HG03354 (cell line): Measurements from ENCODE around the gene ATP10A.

ENCODE experiments used
- ATAC-seq: cut with Tn5 transposase; IDR thresholded peaks from one replicate; pipeline ENCODE4 v1.9.1; 2021; ENCODE audit warnings: mild to moderate bottlenecking; ENCODE audit not compliant: unreplicated experiment, poor library complexity, severe bottlenecking

Gene ATP10A

DNA sequence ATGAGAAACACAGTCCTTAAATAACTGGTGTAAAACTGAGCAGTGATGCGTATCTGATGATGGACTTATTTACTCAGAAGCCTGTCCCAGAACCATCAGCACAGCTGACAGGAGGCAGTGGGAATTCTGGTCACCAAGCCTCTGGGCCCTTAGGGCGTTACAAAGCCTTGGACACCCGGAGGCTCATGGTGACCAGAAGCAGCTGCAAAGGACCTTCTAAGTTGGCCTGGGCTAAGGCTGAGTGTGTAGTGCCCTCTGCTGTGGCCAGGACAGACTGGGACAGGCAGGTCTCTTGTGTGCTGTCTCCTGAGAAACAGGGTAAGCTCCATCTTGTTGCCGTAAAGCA lies 168.9 kb downstream of the ATP10A start:
- ATAC-seq = no peak

DNA sequence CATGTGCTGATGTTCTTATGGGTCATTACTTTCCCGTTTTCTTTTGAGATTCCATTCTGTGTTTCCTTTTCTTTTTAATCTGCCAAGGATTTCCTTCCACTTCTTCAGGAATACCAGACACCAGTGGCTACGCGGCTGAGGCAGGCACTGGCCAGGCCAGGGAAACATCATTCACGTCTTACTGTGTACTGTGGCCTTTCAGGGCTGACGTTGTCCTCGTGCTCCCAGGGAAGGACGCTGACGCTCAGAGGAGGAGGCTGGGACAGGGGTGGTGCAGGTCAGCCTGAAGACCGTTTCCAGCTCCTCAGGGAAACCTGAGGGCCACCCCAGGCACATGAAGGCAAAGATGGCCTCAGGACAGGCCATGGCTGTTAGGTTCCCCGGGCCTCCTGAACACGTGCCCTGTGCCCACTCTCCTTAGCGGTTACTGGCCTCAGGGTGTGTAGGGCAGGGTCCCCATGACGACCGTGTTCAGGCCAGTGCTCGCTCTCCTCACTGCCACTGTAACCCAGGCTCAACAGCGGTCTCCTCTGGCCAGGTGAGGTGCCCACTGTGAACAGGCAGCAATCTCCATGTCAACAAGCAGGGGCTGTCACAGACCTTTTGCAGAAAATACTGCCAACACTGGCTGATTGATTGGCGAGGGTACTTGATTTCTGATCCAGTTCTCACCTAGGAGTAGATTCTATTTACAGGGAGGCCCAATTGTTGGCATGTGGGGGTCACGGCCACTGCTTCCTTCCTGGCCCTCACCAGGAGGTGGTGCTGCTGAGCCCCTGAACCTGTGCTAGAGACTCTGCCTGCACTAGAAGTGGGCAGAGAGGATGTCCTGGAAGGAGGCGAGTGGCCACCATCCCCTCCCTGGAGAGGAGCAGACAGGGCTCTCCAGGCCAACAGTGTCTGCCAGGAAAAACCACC lies 169.5 kb downstream of the ATP10A start:
- no peak for ATAC-seq

DNA sequence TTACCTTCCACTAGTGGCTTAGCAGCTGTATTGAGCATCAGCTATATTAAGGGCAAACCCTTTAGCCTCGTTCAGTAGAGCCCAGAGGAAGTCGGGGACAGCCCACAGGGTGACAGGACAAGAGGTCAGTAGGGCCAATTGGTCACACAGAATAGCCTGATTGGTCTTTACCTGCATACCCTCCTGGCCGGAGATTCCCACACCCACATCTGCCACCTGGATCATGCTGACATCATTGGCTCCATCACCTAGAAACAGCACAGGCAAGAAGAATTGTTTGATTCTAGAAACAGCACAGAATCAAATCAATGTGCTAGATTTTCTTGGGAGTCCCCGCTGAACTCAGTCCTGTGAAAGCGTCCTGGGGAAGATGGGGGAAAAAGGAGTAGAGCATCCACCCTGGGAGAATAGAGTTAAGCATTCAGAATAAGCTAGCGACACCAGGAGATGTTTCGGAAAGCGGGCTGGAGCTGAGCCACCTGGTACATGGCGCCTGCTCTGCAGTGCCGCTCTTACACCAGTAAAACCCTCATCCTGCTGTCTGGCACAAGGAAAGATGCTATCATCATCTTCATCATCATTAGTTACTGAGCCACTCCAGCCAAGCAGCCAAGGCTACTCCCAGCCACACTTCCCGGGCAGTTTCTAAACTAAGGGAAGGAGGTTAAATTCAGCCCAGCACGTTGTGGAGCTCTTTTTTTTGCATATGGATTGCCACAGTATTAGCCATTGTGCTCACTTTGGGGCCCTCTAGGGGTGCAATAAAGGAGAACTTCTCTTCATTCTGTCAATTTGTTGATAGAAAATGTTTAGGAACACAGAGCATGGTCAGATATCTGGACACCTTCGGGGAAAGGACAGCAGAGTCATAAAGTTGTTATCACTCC lies 171.3 kb downstream of the ATP10A start:
- ATAC-seq = no peak

DNA sequence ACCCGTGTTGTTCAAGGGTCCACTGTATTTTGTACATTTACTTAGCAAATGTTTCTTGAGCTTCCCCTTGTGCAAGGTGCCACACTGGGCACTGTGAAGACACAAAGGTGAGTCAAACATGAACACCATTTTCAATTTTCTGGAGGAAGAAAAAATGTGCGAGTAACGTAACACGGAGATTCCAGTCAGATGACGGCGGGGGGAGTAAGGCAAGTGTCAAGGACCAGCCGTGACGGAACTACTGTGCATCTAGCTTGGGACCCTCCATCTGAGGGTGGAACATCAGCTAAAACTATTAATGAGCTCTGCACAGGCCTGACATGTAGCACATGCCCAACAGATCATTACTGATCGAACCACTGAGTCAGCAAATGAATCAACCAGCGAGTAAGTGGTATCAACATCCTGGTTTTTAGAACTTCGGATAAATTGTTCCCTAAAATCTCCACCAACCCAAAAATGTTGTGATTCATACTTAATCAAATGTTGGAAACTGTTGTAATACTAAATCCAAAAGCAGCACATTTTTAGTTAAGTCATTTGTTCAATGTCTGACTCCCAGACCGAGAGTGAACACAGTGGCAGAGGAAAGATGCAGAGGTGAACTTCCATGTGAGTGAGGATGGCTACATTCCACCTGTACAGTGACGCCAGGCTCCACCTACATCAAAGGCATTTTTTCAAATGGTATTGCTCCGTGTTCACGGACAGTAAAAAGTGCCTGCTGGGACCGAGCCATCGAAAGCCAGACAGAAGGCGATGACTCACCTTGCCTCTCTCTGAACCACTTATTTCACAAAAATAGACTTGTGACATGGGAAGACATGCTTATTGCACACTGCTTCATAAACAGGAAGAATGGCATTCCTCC lies 172.2 kb downstream of the ATP10A start:
- ATAC-seq = no peak

DNA sequence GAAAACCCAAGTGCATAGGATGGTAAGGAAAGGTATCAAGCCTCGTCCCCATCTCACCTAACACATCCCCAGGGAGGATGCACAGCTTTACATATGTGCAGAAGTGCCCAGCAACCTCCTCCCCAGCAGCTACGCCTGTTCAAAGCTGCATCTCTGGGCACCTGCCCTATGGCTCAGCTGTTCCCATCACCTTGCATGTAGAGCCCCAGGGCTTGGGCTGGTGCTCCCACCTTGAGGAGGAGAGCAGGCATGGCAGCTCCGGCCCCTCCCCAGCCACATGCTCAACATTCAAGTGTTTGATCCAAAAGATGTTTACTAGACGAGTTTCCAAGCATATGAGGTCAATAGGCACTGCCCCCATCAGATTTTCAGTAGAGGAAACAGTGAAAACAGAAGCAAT lies 173.5 kb downstream of the ATP10A start:
- no peak for ATAC-seq

DNA sequence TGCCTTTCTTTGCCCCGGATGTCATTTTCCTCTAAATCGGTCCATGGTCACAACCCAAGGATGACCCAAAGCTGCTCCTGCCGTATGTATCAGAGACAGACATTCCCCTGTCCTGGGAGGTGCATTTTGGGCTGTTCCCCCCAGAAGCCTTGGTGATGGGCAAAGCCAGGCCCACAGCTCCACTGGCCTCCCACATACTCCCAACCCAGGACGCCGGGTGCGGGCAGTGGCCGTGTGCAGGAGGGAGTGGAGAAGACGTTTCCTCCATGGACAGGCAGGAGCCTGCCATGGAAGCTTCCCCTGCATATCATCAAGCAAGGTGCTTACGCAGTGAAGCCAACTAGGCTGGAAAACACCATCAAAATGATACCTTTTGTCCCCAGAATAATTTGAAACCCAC lies 175.0 kb downstream of the ATP10A start:
- no peak for ATAC-seq

DNA sequence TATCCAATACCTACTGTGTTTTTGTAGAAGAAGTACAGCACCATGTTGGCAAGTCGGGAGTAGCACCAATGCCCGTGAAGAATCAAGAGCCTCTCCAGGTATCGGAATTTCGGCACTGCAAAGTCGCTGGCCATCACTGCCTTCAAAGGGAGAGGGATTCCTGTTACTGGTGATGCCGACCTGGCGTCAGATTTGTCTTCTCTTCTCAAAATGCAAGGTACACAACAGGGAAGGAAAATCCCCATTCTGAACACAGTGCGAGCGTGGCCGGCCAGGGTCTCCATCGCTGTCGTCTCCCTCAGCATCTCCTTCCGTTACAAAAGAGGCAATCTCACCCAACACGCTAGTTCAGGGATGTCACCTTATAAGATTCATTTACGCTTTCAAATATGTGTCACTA lies 175.4 kb downstream of the ATP10A start:
- no peak for ATAC-seq

DNA sequence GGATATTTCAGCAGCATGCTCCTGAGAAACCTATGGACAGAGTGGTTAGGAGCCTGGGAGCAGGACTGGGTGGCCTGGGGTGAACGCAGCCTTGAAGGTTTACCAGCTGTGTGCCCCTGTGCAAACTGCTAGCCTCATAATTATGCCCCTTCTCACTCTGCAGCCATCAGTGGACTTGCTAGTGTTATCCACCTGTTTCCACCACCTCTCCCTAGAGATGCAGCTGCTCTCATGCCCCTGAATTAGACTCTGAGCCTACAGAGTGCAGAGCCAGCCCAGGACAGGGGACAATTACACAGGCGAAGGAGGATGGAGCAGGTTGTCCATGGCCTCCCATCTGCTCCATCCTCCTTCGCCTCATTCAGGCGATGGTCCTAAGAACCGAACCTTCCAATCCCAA lies 175.9 kb downstream of the ATP10A start:
- ATAC-seq = no peak

DNA sequence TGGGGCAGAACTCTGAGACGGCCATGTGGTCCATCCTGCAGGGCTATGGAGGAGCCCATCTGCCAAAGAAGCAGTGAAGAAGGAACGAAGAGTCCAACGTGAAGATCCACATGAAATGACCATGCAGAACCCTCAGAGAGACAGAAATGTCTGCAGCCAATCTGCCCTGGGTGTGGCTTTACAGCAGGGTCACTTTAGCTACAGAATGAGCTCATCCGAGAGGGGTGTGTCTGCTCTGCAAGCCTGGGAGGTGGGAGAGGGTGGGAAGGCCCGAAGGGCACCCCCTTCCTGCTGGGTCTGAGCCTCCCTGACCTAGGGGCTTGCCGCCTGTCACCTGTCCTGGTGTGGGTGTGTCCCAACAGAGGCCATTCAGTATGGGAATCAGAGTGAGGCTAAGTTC lies 176.3 kb downstream of the ATP10A start:
- no peak for ATAC-seq

DNA sequence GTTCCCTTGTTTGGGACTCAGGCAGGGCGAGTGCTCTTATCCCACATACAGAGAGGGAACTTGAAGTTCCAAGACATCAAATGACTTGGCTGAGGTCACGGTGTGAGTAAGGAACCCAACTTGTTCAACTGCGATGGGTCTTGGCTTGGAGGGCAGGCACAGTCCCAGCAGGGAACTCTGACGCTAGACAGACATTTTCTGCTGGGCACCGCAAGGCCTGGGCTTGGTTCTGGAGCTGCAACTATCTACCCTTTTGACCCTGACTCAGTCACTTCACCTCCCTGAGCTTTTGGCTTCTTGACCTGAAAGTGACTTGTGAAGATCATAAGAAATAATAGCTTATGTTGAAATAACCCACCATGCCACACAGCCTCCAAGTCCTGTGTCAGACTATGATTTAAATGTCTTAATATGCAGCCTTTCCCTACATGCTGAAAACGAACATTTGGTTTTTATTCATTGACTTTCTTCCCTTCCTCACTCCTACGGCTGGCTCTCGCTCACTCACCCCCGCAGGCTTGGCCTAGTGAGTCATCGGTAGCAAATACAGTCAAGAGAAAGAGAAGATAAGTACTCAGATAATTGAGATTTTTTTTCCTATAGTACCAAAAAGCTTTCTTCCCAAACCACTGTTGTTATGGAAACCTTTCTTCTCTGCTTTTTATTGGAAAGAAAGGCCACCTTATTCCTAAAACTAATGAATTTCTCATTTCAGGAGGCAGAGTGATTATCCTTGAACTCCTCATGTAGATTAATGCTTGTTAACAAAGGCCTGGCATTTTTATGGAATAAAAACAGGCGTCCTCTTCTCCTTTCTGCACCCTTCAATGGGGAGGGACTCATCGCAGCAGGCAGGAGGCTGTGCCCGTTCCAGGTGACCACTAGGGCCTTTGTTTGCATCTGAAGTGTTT lies 178.4 kb downstream of the ATP10A start:
- ATAC-seq = no peak

DNA sequence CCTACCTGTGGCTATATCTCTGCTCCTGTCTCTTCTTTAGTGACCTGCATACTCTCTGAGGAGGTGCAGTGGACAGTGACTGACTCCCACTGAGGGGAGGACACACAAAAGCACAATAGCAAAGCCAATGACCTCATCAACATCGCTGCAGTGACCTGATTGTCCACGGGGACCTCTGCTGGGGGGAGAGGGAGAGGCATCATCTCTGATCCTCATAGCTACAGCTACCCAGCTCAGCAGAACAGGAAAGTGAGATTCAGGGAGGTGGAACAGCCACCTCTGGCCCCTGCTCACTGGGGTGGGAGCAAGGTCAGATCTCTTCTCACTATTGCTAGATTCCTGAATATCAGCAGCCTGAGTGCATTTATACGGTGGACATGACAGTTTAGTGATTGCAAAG lies 179.2 kb downstream of the ATP10A start:
- ATAC-seq = no peak

DNA sequence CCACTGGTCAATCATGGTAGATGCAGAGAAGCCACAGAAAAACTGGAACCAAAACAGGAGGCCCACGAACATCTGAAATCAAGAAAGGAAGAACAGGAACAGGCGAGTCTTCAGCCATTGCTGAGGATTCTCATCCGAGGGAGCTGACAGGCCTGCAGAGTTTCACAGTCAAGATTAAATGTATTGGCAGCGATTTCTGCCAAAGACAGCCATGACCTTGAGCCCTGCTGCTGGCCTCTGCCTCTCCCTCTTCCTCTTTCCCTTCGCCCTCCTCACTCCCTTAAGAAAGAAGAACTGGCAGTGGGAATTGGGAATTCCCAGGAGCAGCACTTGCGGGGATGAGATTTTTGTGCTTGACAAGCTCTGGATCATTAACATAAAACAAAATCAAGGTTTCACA lies 179.7 kb downstream of the ATP10A start:
- no peak for ATAC-seq

DNA sequence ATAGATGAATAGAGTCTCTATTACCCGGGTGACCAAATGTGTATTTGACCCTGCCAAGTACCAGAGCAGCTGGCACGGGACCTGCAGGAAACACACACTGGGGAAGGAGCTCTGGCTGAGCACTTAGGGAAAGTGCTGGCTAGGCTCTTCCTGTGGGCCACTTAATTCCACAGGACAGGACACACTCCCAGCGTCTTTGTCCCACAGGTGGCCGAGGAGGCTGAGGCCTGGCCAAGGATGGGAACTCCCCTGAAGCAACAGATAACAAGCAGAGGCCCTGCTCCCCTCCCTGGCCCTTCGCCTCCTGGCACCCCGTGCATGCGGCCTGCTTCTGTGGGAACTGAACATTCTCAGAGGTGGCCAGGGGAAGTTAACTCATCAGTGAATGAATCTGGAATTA lies 180.8 kb downstream of the ATP10A start:
- no peak for ATAC-seq

DNA sequence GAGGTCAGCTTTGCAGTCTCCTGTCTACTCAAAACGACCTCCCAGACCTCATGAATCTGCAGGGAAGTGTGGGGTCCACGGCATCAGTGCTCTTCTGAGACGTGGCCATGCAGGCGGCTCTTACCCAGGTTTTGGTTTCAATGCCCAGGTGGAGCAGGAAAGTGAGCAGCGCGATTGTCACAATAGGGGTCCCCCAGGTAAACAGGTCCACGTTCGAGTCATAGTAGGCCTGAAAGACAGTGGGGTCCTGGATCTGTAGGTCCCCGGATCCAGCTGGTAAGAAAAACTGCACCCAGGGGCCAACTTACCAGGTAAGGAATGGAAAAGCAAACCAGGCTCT lies 182.5 kb downstream of the ATP10A start:
- ATAC-seq = no peak

DNA sequence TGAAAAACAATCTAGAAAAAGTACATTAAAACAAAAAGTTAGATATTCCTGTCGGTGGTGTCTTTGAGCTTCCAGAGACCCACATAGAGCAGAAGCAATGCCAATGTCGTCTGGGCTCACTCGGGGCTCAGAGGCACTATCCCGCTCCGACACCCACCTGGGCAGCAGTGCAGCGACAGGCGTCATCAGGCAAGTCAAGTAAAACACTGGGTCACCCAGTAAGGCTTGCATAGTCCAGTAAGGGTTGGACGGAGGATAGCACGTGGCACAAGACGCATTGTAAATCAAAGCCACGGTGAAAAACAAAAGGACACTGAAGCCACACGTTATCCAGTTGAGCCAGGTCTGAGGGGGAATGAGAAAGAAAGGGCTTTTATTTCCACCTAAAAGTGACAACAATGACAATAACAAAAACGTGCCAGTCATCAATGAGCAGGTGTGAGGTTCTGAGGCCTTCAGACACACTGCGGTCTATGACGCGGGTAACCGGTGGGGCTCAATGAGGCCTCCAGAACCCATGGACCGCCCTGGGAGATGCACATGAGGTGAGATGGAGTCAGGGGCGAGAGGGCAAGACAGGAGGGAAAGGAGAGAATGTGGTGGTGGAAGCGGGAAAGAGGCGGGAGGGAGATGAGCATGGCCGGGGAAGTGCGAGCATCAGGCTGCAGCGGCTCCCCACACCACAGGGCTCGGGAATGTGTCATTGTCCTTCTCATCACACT lies 183.0 kb downstream of the ATP10A start:
- ATAC-seq = no peak

DNA sequence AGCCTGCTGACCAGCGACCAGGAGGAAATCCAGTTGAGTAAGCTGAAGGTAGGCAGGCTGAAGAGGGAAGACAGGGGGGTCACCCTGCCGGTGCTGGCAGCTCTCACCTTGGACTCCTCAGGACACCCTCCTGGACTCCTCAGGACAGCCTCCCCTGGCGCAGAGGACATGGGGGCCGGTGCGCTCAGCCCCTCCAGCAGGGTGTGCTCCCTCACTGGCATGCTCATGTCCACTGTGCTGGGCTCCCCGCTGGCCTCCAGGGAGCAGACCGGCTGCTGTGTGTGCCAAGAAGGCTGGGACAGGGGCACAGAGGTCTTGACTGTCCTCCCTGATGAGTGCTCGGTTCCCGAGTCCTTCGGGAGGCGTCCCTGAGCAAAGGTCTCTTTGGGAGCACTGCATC lies 183.6 kb downstream of the ATP10A start:
- ATAC-seq = no peak

DNA sequence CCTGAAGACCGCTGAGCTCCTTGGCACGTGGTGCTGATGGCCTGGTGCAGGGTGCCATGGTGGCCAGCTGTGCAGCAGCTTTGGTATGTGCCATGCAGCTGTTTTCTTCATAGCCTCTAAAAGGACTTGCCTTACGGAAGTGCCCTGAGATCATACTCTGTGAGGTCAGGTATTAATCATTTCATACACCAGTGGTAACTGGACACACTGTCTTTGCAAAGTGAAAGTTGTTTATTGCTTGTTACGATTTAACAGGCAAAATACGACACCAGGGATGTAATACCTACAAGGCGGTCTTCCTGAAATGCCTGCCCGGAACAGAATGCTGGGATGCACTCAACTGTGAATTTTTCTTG lies 184.6 kb downstream of the ATP10A start:
- no peak for ATAC-seq

DNA sequence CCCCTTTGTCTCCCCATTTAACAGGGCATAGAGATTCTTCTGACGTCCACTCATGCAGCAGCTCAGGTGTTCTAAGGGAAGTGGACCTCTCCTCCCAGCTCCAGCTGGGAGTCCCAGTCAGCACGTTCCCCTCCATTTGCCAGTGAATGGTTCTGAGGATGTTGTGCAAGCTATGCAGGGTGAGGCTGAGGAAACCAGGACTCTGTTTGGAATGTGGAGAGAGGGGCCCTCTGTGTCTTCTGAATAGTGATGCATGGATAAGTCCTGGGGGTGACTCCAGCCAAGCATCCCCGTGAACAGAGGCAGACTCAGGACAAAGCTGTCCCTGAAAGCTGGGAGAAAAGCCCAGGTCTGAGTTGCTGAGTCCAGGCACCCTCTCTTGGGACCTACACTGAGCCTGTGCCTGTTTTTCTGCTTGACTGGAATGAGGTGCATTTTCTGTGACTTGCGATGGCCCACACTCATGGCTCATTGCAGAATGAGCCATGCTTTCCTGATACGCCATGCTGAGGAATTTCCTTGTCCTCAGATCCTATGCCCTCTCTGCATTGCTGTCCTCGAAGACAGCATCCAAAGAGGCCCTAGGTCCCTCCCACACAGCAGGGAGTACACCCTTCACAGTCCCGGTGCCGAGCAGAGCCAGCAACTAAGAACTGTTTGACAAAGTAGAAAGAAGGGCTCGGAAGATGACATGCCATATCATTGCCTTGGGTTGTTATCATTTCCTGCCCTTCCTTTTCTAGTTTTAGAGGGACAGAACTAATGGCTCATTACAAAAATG lies 185.2 kb downstream of the ATP10A start:
- no peak for ATAC-seq
